Dedifferentiated amniotic fluid mesenchymal stem cell (primary cell): Measurements from ENCODE around the gene TOMM70.

Experiments
- DNase-seq: peaks from one replicate; pipeline ENCODE4 v3.0.0-alpha.2; 2016; ENCODE audit errors: extremely low spot score

Gene TOMM70

DNA sequence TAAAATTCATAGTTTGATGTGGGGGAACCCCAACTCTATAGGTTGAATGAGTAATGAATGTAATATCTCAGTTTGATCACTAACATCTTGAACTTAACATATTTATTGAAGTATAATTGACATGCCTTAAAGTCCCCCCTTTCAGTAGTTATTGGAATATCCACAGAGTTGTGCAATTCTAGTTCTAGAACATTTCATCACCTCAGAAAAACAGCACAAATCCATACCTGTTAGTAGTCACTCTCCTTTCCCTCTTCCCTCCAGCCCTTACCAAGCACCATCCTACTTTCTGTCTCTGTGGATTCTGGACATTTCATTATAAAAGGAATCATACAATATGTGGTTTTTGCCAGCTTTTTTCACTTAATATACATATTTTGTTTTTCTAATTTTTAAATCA, 75.1 kb downstream of the TOMM70 start:
- DNase-seq: no peak

DNA sequence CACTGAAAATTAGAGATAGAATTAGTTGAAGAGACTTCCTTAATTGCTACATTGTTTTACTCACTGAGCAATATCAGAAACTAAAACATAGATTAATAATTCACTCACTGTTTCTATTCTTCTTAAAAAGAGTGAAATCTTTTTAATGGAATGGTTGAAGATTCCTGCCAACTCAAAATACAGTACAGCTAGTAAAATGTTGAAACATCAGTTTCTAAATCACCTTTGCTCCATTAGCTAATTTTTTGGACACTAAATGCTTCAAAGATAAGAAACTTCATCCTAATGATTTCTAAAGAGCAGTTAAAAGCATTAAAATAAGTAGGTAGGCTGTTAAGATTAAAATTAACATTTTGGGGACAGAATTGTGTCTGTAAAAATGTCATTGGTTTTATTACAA, 76.8 kb downstream of the TOMM70 start:
- DNase-seq: no peak

DNA sequence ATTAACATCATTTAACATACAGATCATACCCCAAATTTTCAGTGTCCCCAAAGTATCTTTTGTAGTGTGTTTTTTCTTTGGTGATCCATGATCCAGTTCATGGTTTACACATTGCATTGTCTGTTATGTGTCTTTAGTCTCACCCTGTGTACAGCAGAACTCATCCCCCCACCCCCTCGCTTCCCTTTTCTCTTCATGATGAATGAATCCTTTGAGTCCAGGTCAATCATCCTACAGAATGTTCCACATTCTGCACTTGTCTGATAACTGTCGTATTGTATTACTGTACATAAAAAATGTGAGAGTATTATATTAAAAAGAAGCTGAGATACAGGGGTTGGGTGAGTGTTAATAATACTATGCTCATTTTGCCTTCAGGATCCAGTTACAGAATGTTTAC, 80.9 kb downstream of the TOMM70 start:
- DNase-seq: no peak

DNA sequence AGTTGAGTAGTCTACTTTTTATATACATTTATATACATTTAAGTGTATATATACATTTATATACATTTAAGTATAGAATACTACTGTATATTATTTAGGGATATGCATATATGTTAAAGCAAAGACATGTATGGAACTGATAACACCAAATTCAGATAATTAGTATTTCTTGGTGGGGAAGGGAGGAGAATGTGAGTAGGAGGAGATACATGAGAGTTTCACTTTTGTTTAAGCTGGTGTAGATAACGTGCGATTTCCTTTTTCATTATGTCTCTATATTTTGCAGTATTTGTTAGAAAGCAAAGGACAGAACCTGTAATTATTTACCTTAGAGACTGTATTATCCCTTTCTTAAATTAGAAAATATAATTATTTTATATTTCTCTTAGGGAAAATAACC, 83.0 kb downstream of the TOMM70 start:
- no peak for DNase-seq

DNA sequence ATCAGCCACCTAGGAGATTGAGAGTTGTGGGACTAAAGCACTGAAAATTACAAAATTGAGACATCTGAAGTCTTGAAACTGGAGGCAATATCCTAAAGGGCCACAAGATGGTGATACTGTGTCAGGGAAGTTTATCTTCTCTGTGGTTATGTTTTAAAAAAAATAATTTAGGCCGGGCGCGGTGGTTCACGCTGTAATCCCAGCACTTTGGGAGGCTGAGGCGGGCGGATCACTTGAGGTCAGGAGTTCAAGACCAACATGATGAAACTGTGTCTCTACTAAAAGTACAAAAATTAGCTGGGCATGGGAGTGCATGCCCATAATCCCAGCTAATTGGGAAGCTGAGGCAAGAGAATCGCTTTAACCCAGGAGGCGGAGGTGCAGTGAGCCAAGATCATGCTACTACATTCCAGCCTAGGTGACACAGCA, 84.2 kb downstream of the TOMM70 start:
- peak; percentile 60 for DNase-seq
